CD4-positive, alpha-beta T cell (primary cell): ENCODE measurements around the gene TBX15. TPM values are rescaled to one million over a fixed set of nuclear protein-coding genes. Genes with fewer than 3 reads are reported as not detected.

Source experiments
- ATAC-seq: fragments of 200-7000 bp; cut with Tn5 transposase; one replicate; pipeline ENCODE4 v1.10.0; 2022; ENCODE audit warnings: mild to moderate bottlenecking; ENCODE audit not compliant: poor library complexity
- CTCF ChIA-PET: fragments of 350-600 bp; sonication (Branson Sonifier 250); formaldehyde crosslinking; loops from one replicate; lab custom pipeline; 2021; ENCODE audit warnings: antibody characterized with exemption, inconsistent platforms; lab: Charles Lee
- POLR2A ChIA-PET: fragments of 350-600 bp; sonication (Branson Sonifier 250); formaldehyde crosslinking; loops from one replicate; lab custom pipeline; 2021; ENCODE audit warnings: antibody characterized with exemption, inconsistent platforms; lab: Charles Lee
- DNase-seq, 14 experiments: peaks; one replicate each; pipeline ENCODE4 v3.0.0-alpha.2; 2013 to 2020; ENCODE audit warnings: mixed read lengths in 2 of 14
- H3K27ac ChIP-seq, 2 donors: one replicate each; pipeline versions ENCODE4 v1.5.1 to v1.7.0; 2013; ENCODE audit warnings: low read length in 2 of 2, low read depth in 1 of 2, mild to moderate bottlenecking in 1 of 2
- H3K27me3 ChIP-seq, 2 experiments: 1 replicate in 1 of 2; 2 replicates in 1 of 2; pipeline versions ENCODE4 v1.6.1 to v1.7.0; 2013; ENCODE audit warnings: low read length in 2 of 2, control low read depth in 1 of 2, mild to moderate bottlenecking in 1 of 2, moderate library complexity in 1 of 2; ENCODE audit not compliant: insufficient read depth in 2 of 2, control insufficient read depth in 1 of 2
- H3K36me3 ChIP-seq: one replicate; pipeline ENCODE4 v1.6.1; 2013; ENCODE audit warnings: low read length, control low read depth; ENCODE audit not compliant: insufficient read depth
- H3K4me1 ChIP-seq: one replicate; pipeline ENCODE4 v1.6.1; 2013; ENCODE audit warnings: low read length, control low read depth; ENCODE audit not compliant: insufficient read depth
- H3K4me3 ChIP-seq: one replicate; pipeline ENCODE4 v1.5.1; 2013; ENCODE audit warnings: mild to moderate bottlenecking, low read length, moderate library complexity
- H3K9me3 ChIP-seq, 2 experiments: 1 replicate in 1 of 2; 2 replicates in 1 of 2; pipeline versions ENCODE4 v1.6.1 to v1.7.0; 2013; ENCODE audit warnings: low read length in 2 of 2, mild to moderate bottlenecking in 2 of 2, control low read depth in 1 of 2, moderate library complexity in 1 of 2; ENCODE audit not compliant: control insufficient read depth in 1 of 2, insufficient read depth in 1 of 2
- H3K27ac Mint-ChIP-seq: one replicate; pipeline ENCODE4 v1.8.0; 2020; ENCODE audit warnings: mixed read lengths
- H3K27me3 Mint-ChIP-seq: one replicate; pipeline ENCODE4 v1.8.0; 2021; ENCODE audit warnings: mixed read lengths
- H3K36me3 Mint-ChIP-seq: one replicate; pipeline ENCODE4 v1.8.0; 2021; ENCODE audit warnings: low read depth, mixed read lengths
- H3K4me1 Mint-ChIP-seq: one replicate; pipeline ENCODE4 v1.8.0; 2021; ENCODE audit warnings: low read depth, mixed read lengths
- H3K4me3 Mint-ChIP-seq: one replicate; pipeline ENCODE4 v1.8.0; 2020; ENCODE audit warnings: mild to moderate bottlenecking, mixed read lengths
- H3K9me3 Mint-ChIP-seq: one replicate; pipeline ENCODE4 v1.8.0; 2020; ENCODE audit warnings: mixed read lengths
- intact Hi-C, 2 experiments: fragments of 100-400 bp; cut with DNase I in 1 of 2; cut with micrococcal nuclease in 1 of 2; formaldehyde crosslinking; loops; one replicate each; pipeline versions ENCODE4 v1.15.1 to v1.9.0; 2023 to 2025; cut with DNase I, micrococcal nuclease
- total RNA-seq, 174 experiments: library from RNA in 2 of 174; stranded (reverse) in 2 of 174; gene quantifications; one replicate each; pipeline ENCODE4 v1.2.3 and lab custom pipeline; 2021 to 2026
- TF ChIP-seq, protein P1 (sequence below): fragments of 200-600 bp; IDR thresholded peaks from one replicate; pipeline ENCODE4 v1.8.0; 2022; ENCODE audit warnings: antibody characterized with exemption, mild to moderate bottlenecking

TBX15 gene
- total RNA-seq, 2 experiments from 2014 or later: not detected

DNA sequence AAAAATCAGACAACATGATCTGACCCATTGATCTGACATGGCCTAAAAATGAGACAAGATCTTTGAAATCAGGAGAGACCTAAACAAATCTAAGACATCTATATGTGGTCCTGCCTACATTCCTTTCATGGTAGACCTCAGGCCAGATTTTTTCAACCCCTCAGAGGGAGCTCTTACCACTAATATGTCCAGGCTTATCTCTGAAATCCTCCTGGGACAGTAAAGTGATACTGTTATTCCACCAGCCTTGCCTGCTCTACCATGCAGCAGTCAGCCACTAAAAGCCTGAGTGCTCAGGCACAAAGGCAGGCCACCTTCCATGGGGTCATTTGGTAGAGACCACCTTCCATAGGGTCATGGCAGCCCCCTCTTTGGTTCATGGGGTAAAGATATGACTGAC, 126.9 kb downstream of the TBX15 start:
- intact Hi-C loops: no loop called here

DNA sequence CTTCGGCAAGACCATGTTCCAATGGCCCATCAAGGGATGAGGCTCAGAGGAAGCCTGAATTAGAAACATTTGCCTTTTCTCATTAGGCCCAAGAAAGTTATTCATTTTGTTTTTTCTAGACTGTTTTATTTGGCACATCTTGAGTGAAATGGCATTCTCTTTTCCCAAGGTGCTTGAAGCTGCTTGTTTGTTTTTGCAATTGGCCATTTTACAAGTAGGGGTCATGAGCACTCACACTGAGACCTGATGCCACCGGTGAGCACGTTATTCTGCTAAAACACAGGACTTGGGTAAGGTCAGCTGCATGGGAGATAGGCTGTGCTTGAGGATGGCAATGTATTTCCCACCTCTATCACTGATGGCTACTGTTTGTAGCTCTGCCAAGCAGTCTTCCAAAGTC, 128.1 kb downstream of the TBX15 start:
- no peak for ATAC-seq
- H3K36me3 ChIP-seq: no peaks in the 10 kb centered on the region
- no peaks in the 10 kb centered on the region for H3K4me1 Mint-ChIP-seq
- H3K36me3 Mint-ChIP-seq: no peaks in the 10 kb centered on the region
- no peaks in the 10 kb centered on the region for H3K27me3 Mint-ChIP-seq
- H3K27me3 ChIP-seq: no peaks in the 10 kb centered on the region
- ChIA-PET POLR2A (no interaction called here), CTCF (no interaction called here)
- peaks cover 0 to 3% of the 10 kb centered on the region in 2 experiments for H3K9me3 ChIP-seq
- no peak for DNase-seq
- H3K27ac ChIP-seq: no peak overlapping the region
- H3K27ac Mint-ChIP-seq: no peak overlapping the region
- TF ChIP-seq, protein P1, sequence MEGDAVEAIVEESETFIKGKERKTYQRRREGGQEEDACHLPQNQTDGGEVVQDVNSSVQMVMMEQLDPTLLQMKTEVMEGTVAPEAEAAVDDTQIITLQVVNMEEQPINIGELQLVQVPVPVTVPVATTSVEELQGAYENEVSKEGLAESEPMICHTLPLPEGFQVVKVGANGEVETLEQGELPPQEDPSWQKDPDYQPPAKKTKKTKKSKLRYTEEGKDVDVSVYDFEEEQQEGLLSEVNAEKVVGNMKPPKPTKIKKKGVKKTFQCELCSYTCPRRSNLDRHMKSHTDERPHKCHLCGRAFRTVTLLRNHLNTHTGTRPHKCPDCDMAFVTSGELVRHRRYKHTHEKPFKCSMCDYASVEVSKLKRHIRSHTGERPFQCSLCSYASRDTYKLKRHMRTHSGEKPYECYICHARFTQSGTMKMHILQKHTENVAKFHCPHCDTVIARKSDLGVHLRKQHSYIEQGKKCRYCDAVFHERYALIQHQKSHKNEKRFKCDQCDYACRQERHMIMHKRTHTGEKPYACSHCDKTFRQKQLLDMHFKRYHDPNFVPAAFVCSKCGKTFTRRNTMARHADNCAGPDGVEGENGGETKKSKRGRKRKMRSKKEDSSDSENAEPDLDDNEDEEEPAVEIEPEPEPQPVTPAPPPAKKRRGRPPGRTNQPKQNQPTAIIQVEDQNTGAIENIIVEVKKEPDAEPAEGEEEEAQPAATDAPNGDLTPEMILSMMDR: no peak
- H3K4me1 ChIP-seq: no peaks in the 10 kb centered on the region
- no peak overlapping the region for H3K4me3 Mint-ChIP-seq
- intact Hi-C loops: no loop called here
- H3K4me3 ChIP-seq: no peak overlapping the region
- H3K9me3 Mint-ChIP-seq: peaks cover 6% of the 10 kb centered on the region

More for the DNA sequence above, 126.9 kb downstream of the TBX15 start:
- no peaks in the 10 kb centered on the region for H3K4me1 Mint-ChIP-seq
- DNase-seq: no peak
- Histone ChIP-seq H3K27me3 (no peaks in the 10 kb centered on the region), H3K27ac (no peak overlapping the region), H3K4me1 (no peaks in the 10 kb centered on the region), H3K9me3 (peaks cover 0 to 7% of the 10 kb centered on the region in 2 experiments), H3K36me3 (no peaks in the 10 kb centered on the region), H3K4me3 (no peak overlapping the region)
- H3K27me3 Mint-ChIP-seq: no peaks in the 10 kb centered on the region
- no peak for ATAC-seq
- no peak overlapping the region for H3K27ac Mint-ChIP-seq
- no peaks in the 10 kb centered on the region for H3K36me3 Mint-ChIP-seq
- no peak overlapping the region for H3K4me3 Mint-ChIP-seq
- CTCF ChIA-PET: no interaction called here
- peaks cover 6% of the 10 kb centered on the region for H3K9me3 Mint-ChIP-seq
- TF ChIP-seq, protein P1: no peak
- POLR2A ChIA-PET: no interaction called here

DNA sequence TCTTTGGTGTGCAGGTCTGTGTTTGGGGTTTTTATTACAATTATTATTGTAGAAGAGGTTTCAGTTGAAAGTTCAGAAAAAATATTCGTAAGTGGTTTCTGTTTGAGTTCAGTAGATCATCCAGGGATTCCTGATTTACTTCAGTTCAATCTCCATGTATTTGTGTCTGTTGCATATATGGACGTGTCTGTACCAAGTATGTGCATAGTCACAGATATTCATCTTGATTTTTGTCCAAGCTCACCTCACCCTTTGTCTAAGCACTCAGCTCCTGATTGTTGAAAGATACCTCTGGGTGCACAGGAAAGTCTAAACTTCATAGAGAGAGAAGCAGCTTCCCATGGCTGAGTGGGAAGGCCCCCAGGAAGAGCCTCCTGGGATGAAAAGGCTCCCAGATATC, 141.7 kb downstream of the TBX15 start:
- POLR2A ChIA-PET: no interaction called here
- H3K36me3 Mint-ChIP-seq: no peaks in the 10 kb centered on the region
- no peaks in the 10 kb centered on the region for H3K27me3 Mint-ChIP-seq
- H3K4me3 Mint-ChIP-seq: no peak overlapping the region
- DNase-seq (no peak), ATAC-seq (no peak)
- Histone ChIP-seq H3K9me3 (peaks cover 0 to 5% of the 10 kb centered on the region in 2 experiments), H3K4me1 (no peaks in the 10 kb centered on the region), H3K27me3 (no peaks in the 10 kb centered on the region), H3K4me3 (no peak overlapping the region), H3K27ac (no peak overlapping the region), H3K36me3 (no peaks in the 10 kb centered on the region)
- H3K9me3 Mint-ChIP-seq: peaks cover 4% of the 10 kb centered on the region
- CTCF ChIA-PET: no interaction called here
- intact Hi-C loops: no loop called here
- TF ChIP-seq, protein P1: no peak
- no peaks in the 10 kb centered on the region for H3K4me1 Mint-ChIP-seq
- no peak overlapping the region for H3K27ac Mint-ChIP-seq
